Pericardium fibroblast (primary cell): Measurements from ENCODE around the gene MAN2B2. TPM values are rescaled to one million over a fixed set of nuclear protein-coding genes. Genes with fewer than 3 reads are reported as not detected.

Experiments used
- total RNA-seq: library from RNA; depleted of rRNA; stranded (reverse); fragments of >200 nt; gene quantifications from 2 replicates; pipeline ENCODE4 v1.2.3, GENCODE V29; 2015

The MAN2B2 gene
- total RNA-seq: 25.8 and 27.8 TPM in 2 replicates

DNA sequence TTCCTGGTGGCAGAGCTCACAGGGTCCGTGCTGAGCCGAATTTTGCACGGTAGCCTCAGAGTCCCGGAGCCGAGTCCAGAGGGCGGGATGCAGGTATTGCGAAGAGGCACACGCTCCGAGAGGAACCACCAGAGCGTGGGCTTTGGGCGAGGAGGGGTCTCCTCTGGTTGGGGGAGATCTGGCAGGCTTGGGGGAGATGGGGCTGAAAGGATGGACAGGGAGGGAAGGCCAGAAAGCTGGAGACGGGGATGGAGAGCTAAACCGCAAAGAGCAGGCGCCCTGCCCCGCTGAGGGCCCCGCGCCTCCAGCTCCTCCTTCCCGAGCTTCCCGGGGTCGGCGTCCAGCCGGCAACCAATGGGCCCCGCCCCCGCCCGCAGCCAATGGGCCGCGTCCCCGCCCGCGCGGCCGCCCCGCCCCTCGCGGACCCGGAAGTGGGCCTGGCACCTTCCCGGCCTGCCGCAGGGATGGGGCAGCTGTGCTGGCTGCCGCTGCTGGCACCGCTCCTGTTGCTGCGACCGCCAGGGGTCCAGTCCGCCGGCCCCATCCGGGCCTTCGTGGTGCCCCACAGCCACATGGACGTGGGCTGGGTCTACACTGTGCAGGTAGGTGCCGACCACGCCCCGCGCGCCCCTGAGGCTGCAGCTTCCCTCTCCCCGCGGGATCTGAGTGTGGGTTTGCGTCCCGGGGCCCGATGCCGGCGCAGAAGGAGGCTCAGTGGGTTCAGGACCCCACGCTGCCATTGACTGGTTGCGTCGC, at the start of gene MAN2B2:
MAN2B2 (plus strand) TSS at position 443 of the 756 bp plus-strand sequence; CDS start at position 465, 22 bp downstream.

DNA sequence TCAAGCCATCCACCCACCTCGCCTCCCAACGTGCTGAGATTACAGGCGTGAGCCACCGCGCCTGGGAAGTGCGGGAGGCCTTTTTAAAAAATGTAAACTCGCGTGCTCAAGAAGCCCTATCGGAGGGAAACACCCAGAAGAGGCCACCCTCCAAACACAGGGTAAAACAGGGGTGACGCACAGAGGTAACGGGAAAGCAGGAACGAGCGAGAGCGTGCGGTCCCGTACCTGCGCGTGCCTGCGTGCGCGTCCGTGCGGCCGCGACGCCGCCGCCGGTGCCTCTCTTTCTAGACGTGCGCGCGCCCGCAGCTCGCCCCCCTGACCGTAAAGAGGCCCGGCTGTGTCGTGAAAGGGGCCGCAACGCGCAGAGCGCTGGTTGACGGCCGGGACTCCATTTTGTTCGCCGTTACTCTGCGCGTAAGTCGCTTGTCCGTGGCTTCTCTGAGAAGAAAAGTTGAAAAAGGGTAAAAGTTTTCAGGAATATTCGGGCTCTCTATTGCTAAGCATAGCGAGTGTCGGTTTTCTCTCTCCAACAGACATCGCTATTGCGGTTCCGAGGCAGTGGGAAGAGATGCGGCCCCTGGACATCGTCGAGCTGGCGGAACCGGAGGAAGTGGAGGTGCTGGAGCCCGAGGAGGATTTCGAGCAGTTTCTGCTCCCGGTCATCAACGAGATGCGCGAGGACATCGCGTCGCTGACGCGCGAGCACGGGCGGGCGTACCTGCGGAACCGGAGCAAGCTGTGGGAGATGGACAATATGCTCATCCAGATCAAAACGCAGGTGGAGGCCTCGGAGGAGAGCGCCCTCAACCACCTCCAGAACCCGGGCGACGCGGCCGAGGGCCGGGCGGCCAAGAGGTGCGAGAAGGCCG, 65.5 kb downstream of the MAN2B2 start, which contains the start of gene MRFAP1:
MRFAP1 (plus strand) TSS at position 394 of the 872 bp plus-strand sequence; CDS start at position 572, 178 bp downstream.

Other genes with a start within 250 kb of the MAN2B2 start
- not detected in 2 replicates for gene PPP2R2C, start 102.6 kb upstream of the MAN2B2 start, total RNA-seq
- 210 and 238 TPM in 2 replicates for gene MRFAP1, start 65.5 kb downstream of the MAN2B2 start, total RNA-seq
- gene S100P, start 118.7 kb downstream of the MAN2B2 start, total RNA-seq: not detected in 2 replicates
- gene MRFAP1L1, start 134.7 kb downstream of the MAN2B2 start, total RNA-seq: 41.3 and 45.4 TPM in 2 replicates
- 28.0 and 36.6 TPM in 2 replicates for gene BLOC1S4, start 141.0 kb downstream of the MAN2B2 start, total RNA-seq
- gene KIAA0232, start 207.5 kb downstream of the MAN2B2 start, total RNA-seq: 10.7 and 15.9 TPM in 2 replicates